Endometrium (tissue), 2 donors: Measurements from ENCODE around the gene FARS2.

Experiments
- FAIRE-seq: peaks from 2 replicates; lab custom pipeline; 2012; peaks lifted over from hg19 to GRCh38; lab: Jason Lieb, UNC
- donor health status: control.
- donor health status: control.

FARS2 gene

DNA sequence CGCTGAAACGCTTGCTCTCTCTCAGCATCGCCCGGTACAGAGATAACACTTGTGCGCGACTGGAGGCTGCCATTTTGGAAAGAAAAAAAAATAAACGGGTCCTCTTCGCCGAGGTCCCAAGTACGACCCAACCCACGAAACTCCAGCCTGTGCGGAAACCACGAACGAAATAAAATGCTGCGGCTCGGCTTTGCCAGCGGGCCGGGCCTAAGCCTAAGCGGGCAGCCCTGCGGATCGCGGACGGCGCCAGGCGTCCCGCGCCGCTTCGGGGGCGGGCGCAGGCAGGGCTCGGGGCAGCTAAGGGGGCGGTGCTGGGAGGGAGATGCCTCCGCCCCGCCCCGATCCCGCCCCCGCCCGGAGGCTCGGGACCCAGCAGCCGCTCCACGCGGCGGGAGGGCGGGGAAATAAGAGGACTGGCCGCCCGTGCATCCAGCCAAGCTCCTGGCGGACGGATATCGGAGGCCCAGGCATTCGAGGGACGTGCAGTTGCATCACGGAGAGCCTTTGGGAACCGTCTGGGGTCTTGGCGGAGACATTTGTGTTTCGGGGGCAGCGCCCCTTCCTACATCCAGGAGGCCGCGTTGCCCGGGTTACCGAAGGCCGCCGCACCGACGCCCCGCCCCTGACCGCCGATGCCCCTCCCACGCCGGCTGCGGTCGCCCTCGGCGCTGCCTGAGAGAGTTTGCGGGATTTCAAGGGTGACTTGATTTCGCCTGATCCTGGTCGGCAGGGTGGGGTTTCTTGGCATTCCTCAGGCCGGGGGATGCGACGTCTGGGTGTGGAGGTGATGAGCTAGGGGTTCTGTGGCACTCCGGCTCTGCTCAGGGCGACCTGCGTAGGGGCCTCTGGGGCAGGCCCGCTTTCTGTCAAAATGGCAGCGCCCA, at the start of gene FARS2, which contains the start of gene LYRM4:
FARS2 (plus strand) TSS at position 853 of the 884 bp plus-strand sequence.
LYRM4 (minus strand) TSS at position 290 of the 884 bp plus-strand sequence; CDS start at position 73, 217 bp downstream.
- FAIRE-seq: no peak

DNA sequence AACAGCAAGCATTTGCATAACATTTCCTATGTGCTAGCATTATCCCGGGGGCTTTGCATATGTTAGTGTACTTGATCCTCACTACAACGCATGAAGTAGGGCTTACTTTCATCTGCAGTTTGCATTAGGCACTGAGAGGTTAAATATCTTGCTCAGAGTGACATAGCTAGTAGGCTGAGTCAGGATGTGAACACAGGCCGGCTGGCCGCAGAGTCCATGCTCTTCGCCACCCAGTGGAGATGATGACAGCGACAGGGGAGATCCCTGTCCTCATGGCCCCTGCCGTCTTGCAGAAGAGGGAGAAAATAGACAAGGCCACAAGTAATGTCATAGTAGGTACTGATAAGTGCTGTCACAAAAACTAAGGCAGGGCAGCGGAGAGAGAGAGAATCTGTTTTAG, 47.5 kb upstream of the FARS2 start:
- no peak for FAIRE-seq

DNA sequence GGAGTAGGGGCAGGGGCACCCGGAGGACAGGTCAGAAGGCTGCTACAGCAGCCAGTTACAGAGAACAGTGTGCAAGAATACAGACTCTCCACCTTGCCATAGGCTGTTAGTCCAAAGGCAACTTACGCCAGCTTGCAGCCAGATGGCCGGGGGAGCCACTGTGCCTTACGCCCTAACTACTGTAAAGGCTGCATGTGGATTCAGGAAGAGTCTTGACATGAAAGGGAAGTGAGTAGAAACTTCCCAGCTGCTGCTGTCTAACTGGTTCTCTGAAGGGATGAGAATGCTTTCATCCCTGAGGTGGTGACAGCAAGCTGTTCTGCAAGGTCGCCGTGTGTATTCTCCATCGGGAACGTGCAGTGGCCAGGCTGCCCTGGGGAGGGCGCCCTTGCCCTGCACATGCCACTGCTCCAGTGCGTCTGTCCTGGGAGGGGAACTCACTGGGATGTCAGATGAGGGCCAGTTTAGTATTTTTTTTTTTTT, 46.7 kb upstream of the FARS2 start:
- FAIRE-seq: peak; percentile 70

DNA sequence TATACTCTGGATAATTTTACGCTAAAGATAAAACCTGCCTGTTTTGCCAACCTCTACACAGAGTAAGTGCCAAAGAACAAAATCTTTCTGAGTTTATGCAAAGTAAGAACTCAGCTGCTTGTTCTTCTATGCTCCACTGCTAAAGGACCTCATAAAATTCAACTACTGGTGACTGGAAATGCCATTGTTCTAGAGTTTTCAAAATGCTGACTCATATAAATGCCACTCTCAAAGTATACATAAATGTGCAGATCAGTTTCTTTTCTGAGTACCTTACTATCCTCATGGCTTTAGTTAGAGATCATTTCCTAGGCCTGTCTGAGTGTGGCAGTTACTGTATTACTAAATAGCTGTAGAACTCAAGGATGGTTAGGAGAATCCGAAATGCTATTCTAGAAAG, 46.2 kb upstream of the FARS2 start:
- FAIRE-seq: no peak

DNA sequence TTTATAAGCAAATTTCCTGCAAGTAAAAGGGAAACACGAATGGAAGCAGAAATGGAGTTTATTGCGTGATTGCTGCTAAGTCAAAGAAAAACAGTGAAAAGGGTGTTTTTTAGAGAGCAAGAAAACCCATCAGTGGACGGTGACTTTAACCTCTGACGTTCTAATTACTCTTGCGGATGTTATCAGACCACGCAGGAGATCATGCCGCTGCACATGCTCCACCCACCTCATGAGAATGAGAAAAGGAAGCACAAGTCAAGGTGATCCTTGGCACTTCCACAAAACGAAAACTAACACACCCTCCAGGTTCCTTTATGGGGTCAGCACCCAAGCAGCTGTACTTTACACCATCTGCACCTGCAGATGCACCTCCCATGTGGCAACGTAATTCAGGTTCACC, 45.5 kb upstream of the FARS2 start:
- no peak for FAIRE-seq

DNA sequence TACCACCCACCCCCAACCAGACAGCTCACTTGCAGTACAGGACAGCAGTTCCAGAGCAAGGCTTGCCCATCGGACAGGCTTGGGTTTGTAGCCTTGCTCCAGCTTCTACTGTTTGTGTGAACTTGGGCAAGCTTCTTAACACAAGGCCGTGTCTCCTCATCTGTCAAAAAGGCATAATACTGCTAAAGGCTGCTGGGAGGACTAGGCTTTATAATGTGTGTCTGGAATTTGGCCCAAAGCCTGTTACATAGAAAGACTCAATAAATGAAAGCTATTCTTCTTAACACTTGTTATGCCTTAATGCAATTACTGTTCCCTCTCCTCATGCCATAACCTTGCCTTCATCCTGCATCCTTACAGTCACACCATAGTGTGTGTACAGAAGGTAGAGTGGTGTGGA, 44.0 kb upstream of the FARS2 start:
- FAIRE-seq: no peak

DNA sequence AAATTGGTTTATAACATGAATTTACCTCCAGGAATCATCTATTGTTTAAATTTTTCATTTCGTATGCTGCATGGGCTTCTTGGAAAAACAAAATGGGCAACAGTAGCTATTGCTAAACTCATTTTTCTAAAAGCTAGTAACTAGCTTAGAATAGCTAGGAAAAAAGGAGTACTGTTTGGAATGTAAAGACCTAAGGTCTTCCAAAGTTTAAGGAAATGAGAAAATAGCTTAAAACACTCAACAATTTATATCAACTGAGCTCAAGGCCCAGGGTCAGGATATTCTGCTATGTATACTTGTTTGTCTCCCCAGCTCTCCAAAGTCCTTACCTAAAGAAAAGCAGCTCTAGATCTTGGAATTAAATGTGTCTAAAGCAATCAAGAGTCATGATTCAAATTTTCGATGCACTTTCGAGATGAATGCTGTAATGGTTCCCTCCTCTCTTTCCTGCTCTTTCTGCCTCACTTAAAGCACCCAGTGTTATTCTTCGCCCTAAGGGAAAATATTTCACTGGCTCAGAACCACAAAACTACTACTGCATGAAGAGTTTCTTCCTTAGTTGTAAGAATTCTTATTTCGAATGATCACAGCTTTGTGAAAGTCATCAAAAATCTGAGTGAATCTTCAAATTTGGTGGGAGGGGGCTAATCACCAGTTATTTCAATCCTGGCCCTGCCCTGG, 42.2 kb upstream of the FARS2 start:
- FAIRE-seq: no peak

DNA sequence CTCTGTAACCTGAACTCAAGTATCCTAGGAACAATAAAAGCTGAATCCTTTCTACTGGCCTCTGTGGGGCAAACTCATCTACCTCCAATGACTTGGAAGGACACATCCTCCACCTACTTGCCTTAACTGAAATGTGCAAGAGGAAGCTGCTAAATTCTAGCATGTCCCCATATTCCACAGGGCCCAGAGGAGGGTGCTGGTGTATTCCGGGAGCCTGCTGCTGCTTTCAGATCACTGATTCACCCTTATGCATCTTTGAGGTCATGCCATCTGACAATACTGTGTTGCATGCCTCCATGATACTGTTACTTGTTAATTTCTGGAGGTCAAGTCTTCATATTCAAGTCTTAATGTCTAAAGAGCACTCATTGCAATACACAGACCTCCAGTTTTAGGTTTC, 40.9 kb upstream of the FARS2 start:
- FAIRE-seq: no peak

DNA sequence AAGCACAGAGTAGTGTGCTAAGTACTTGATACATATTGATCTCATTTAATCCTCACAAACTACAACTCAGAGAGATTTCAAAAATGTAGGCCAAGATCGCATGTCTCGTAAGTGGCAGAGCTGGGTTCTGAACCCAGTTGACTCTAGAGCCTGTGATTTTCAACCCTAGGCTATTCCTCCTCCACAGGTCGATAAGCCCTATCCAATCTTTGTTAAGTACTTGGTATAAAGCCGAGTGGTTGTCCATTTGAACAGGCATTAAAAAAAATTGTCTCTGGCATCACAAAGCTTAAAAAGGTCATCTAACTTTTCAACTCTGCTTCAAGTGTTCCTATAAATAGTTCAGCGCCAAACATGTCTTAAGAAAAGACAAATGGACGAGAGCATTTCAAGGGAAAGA, 38.0 kb upstream of the FARS2 start:
- FAIRE-seq: no peak

DNA sequence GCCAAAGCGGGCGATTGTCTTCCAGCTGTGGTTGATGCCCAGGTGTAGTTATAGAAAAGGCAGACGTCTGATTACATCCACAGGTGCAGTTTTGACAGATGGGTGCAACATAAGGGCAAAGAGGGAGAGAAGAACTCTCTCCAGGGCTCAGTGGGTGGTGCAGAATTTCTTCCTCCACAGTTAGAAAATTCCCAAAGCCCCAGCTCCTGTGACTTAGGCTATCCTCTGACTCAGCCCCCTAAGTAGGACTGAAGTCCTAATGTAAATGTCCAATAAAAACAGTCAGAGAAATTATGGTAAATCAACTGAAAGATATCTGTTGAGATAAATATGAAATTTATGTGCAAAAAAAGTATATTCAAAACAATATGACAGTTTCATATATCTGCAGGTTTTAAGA, 32.0 kb upstream of the FARS2 start:
- no peak for FAIRE-seq

DNA sequence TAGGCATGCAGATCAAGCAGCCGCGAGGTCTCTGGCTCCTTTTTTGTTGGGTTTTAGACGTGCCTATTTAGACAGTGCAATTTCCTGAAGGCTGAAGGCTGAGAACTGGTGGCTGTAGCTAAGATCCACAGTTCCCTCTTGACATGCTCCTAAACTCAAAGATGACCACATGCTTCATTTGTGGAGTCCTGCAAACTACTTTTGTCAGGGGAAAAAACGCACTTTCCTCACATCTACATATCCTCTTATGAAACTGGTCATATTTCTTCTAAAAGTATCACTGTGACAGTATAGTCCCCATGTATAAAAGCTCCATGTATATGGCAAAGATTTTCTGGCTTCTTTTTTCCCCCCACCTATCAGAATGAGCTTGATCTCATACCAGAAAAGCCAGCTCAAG, 31.2 kb upstream of the FARS2 start:
- no peak for FAIRE-seq

DNA sequence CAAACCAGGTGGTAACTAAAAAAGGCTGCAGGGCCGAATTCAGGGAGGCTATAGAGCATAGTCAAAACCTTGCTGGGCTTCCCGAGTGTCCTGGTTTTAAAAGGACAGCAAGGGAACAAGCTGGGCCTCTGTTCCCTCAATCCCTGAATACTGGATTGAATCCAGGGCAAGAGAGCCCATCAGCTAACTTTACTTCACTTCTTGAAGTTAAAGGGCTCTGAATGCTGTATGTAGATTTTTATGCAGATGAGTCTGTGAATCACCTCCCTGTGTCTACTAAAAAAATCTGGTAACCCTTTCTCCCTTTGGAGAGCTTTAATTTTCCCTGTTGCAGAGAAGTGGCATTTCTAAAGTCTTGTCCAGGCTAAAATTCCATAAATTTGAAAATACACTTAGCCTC, 30.0 kb upstream of the FARS2 start:
- FAIRE-seq: no peak

DNA sequence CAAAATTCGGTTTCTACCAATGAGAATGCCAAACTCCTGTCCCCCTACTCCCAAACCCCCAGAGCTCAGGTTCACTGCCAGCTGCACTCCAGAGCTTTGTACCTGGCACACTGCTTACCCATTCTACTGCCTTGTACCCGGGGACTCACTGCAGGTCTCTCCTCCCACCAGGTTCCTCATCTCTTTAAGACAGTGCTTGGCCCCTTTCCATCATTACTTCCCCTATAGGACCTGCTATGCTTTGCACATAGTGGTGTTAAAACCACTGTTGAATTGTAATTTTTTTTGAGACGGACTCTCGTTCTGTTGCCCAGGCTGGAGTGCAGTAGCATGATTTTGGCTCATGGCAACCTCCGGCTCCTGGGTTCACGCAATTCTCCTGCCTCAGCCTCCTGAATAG, 26.4 kb upstream of the FARS2 start:
- no peak for FAIRE-seq

DNA sequence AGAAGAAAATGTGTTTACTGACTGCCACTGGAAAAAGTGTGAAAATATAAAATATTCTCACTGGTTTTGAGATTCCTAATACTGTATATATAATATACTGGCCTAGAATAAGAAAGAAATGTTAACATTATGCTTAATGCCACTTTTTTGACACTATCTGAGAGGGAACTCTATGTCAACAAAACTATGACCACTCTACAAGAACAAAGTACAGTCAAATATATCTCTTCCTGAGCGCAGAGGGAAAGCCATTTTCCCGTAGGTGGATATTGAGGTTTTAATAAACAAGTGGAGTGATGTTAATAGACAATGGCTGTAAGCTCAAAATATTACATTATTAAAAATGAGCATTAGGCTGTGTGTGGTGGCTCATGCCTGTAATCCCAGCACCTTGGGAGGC, 25.5 kb upstream of the FARS2 start:
- FAIRE-seq: no peak

DNA sequence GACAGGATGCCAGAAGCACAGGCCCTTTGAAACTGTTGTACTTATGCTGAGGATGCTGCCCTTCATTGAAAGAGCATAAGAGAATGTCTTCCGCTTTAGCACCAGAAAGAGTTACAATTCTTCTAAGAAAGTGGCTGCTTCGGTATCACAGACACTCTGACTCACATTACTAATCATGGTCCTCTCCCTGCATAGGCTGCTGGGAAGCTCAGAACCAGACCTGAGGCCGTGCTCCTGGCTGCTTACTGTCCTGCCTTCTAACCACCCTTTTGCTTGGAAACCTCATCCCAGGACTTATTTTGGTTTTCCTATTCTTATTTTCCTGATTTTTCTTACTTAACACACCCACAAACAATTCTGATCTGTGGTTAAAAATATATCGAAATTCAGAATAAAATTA, 23.5 kb upstream of the FARS2 start:
- FAIRE-seq: no peak

DNA sequence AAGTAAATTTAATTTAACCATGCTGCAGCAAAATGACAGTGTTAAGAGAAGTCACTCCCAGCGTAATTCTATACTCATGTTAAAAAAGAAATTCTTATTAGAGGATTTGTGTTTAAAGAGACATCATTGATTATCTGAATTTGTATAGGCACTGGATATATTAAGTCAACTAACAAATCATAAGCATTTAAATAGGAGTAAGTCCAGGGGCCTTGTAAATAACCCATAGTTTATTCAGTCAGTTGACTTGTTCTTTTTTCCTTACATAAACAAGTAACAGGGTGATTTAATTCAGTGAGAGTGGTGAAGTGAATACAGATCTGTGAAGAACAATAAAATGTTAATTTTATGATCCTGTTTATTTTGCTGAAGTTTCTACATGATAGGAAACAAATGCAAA, 23.0 kb upstream of the FARS2 start:
- FAIRE-seq: no peak

DNA sequence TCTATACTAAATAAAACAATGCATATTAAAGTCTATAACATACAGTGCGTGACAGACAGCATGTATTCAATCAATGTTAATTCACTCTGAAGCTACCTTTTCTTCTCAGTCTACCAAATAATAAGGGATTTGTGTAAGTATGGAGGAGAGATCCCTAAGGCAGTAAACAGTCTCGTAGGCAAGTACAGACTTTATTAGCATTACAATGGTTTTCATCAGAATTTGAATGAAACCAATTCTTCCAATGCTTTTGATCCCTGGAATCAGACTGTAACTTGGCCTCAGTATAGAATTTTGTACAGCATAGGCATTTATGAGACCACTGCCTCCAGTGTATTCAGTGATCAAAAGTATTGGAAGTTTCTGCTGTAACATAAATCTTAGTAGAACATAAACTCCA, 20.1 kb upstream of the FARS2 start:
- no peak for FAIRE-seq

DNA sequence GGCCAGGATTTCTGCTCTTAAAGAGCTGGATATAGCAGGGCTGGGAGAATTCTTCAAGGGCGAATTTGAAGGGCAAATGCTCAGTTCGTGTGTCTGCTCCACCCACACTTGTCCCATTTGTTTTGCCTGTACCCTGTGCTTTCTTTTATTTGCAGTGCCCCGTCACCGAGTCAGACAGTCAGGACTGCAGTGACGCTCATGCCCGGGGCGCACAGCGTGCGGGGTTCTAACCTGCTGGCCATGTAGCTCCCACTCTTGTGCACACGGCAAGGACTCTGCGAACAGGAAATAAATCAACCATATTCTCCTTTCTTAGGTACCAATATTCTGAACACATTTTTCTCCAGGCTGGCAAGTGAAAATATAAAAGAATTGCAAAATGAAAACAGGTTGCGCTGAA, 18.2 kb upstream of the FARS2 start:
- no peak for FAIRE-seq

DNA sequence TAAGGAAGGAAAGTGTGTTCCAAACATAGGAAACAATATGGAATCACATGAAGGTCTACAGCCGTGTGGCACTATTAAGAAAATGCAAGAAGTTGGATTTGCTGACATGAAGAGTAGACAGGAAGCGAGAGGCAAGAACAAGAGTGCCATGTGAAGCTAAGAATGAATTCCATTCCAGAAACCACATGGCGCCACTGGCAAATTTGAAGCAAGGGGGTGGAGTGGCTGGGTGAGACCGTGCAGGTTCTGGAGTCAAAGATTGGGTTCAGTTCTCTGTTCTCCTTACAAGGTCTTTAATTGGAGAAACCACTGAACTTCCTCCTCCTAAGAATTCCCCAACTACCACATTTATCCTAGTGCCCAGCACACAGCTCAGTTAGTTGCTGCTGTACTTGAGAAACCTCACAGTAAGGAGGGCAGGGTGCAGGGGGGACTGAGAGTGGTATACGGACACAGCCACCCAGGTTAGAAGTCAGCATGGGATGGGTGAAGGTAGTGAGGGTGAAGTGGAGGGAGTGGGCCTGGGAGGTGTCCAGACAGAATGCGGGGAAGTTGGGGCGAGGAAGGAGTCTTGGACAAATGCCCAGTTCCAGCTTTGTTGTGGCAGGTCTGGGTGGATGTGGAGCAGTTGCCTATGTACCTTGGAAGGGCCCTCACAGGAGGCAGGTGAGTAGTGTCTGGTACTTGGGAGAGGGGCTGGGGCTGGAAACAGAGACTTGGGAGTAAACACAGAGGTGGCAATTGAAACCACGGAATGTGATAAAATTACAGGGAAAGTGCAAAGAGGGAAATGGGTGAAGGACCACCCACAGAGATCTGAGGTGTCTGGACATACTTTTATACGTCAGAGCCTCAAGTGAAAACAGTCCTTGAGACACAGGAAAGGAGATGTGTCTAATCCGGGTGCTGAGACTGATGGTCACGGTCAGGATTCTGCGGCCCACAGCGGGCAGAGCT, 14.9 kb upstream of the FARS2 start:
- no peak for FAIRE-seq

DNA sequence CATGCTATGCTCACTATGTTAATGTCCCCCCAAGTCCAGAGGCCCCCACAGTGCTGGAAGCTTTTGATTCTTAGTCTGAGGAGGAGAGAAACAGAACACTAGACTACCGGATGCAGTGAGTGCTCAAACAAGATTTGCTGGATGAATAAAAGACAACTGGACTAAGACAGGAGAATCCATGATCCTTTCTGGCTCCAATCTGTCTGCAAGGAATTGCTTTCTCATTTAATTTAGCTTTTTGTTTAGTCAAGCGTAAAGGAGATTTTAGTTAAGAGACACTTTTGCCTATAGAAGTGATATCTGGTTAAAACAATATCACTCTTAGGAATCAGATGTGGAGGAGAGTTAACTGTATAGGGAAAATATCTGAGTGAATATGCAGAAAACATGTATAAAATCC, 14.1 kb upstream of the FARS2 start:
- no peak for FAIRE-seq

DNA sequence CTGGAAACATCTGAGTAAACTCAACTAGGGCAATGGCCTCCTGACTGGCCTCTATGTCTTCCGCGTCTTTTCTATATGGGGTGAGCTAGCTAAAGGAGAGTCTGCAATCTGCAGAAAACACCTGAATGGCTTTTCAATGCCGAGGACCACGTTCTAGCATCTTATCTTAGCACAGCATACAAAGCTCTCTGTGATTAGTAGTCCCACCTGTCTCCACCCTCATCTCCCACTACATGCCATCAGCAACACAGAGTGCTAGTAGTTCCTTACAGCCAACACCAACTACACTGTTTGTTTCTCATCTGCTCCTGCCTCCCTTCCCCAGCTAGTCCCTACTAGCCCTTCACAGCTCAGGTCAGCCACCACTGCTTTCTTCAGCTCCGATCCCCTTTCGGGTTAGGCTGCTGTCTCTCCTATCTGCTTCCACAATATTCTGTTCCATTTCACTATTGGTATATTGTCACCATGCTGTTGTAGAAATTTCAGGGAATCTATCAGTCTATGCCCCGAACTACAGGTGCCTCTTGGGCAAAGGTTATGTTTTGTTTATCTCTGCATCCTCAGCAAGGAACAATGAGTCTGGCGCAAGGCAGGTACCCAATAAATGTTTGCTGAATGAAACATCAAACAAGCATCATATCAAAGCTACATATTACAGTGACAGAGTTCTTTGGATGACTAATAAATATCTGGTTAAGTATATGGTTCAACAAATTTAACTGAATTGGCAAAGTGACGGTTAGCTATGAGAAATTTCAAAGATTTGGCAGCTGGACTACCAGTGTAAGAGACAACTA, 12.8 kb upstream of the FARS2 start:
- no peak for FAIRE-seq
